Chondrocyte (in vitro differentiated cells): ENCODE data around the gene CMSS1. TPM values are rescaled to one million over a fixed set of nuclear protein-coding genes. Genes with fewer than 3 reads are reported as not detected.

ENCODE experiments used
- DNase-seq: peaks from one replicate; pipeline ENCODE4 v3.0.0; 2021; ENCODE audit warnings: mixed read lengths, low spot score
- H3K27ac Mint-ChIP-seq: one replicate; pipeline ENCODE4 v1.8.0; 2021; ENCODE audit warnings: mild to moderate bottlenecking, moderate library complexity, mixed read lengths; ENCODE audit not compliant: unreplicated experiment
- H3K27me3 Mint-ChIP-seq: 2 replicates; pipeline ENCODE4 v1.8.0; 2021; ENCODE audit warnings: low read depth, mixed read lengths
- H3K36me3 Mint-ChIP-seq: 2 replicates; pipeline ENCODE4 v1.8.0; 2021; ENCODE audit warnings: low read depth, mixed read lengths
- H3K4me1 Mint-ChIP-seq: 2 replicates; pipeline ENCODE4 v1.8.0; 2021; ENCODE audit warnings: low read depth, mild to moderate bottlenecking, mixed read lengths
- H3K4me3 Mint-ChIP-seq: one replicate; pipeline ENCODE4 v1.8.0; 2021; ENCODE audit warnings: mild to moderate bottlenecking, moderate library complexity, mixed read lengths; ENCODE audit not compliant: unreplicated experiment
- H3K9me3 Mint-ChIP-seq: 2 replicates; pipeline ENCODE4 v1.8.0; 2021; ENCODE audit warnings: low read depth, mixed read lengths
- CTCF ChIP-seq: fragments of 200-600 bp; sonication (generic); IDR thresholded peaks from 2 replicates; pipeline ENCODE4 v1.5.0; 2021; ENCODE audit warnings: antibody characterized with exemption, mild to moderate bottlenecking, moderate library complexity
- total RNA-seq: library from RNA; stranded (reverse); gene quantifications from 3 replicates; pipeline ENCODE4 v1.2.1, GENCODE V29; 2021

The CMSS1 gene
- total RNA-seq, 1 donor from 2014 or later: 19.5 TPM

GRCh38 chr3:99923873-99924272, 106.2 kb downstream of the CMSS1 start:
- Mint-ChIP-seq H3K4me1 (peaks cover 49% of the 10 kb centered on the region), H3K36me3 (no peaks in the 10 kb centered on the region), H3K27me3 (no peaks in the 10 kb centered on the region), H3K27ac (no peak overlapping the region), H3K4me3 (no peak overlapping the region), H3K9me3 (no peaks in the 10 kb centered on the region)
- DNase-seq: no peak
- no peak for TF ChIP-seq CTCF

- no peak for TF ChIP-seq CTCF
- H3K27me3 Mint-ChIP-seq: no peaks in the 10 kb centered on the region
- H3K4me1 Mint-ChIP-seq: peaks cover 49% of the 10 kb centered on the region
- H3K27ac Mint-ChIP-seq: peak overlapping the region; percentile 50
- H3K36me3 Mint-ChIP-seq: no peaks in the 10 kb centered on the region
- DNase-seq: no peak
- H3K9me3 Mint-ChIP-seq: no peaks in the 10 kb centered on the region
- H3K4me3 Mint-ChIP-seq: no peak overlapping the region
These were observed 108.0 kb downstream of the CMSS1 start for GRCh38 chr3:99925584-99926230.

GRCh38 chr3:99927671-99928457, 110.2 kb downstream of the CMSS1 start:
- no peak for DNase-seq
- no peak for TF ChIP-seq CTCF
- H3K9me3 Mint-ChIP-seq: no peaks in the 10 kb centered on the region
- H3K4me3 Mint-ChIP-seq: no peak overlapping the region
- H3K27ac Mint-ChIP-seq: no peak overlapping the region
- H3K4me1 Mint-ChIP-seq: peaks cover 40% of the 10 kb centered on the region
- H3K27me3 Mint-ChIP-seq: no peaks in the 10 kb centered on the region
- no peaks in the 10 kb centered on the region for H3K36me3 Mint-ChIP-seq

- Mint-ChIP-seq H3K4me3 (no peak overlapping the region), H3K27ac (peak overlapping the region; percentile 72), H3K9me3 (no peaks in the 10 kb centered on the region), H3K36me3 (no peaks in the 10 kb centered on the region), H3K4me1 (peaks cover 40% of the 10 kb centered on the region), H3K27me3 (no peaks in the 10 kb centered on the region)
- TF ChIP-seq CTCF: peak; percentile 21
- DNase-seq: no peak
These were observed 111.4 kb downstream of the CMSS1 start for GRCh38 chr3:99928771-99929744.

GRCh38 chr3:99929745-99930139, 112.1 kb downstream of the CMSS1 start:
- TF ChIP-seq CTCF: no peak
- H3K36me3 Mint-ChIP-seq: no peaks in the 10 kb centered on the region
- peaks cover 43% of the 10 kb centered on the region for H3K4me1 Mint-ChIP-seq
- H3K4me3 Mint-ChIP-seq: no peak overlapping the region
- no peak for DNase-seq
- no peaks in the 10 kb centered on the region for H3K9me3 Mint-ChIP-seq
- no peaks in the 10 kb centered on the region for H3K27me3 Mint-ChIP-seq
- peak overlapping the region; percentile 72 for H3K27ac Mint-ChIP-seq
